Measurements from ENCODE around the gene TMX1.

Gene TMX1

GRCh38 chr14:51261151-51261550, 21.1 kb downstream of the TMX1 start:
- H3K27me3 ChIP-seq (replicated peaks; ENCODE audit: control insufficient read depth, insufficient read depth, low read length, poor library complexity, severe bottlenecking) = no peaks in the 10 kb centered on the region
- no peaks in the 10 kb centered on the region for H3K9me3 ChIP-seq (ENCODE audit: control insufficient read depth, low read length)
- DNase-seq = no peak
- H3K36me3 ChIP-seq (ENCODE audit: control insufficient read depth, insufficient read depth, low read length) = no peaks in the 10 kb centered on the region
- H3K4me3 ChIP-seq (ENCODE audit: insufficient read depth, low read depth, low read length, poor library complexity, severe bottlenecking) = no peak overlapping the region
- H3K4me1 ChIP-seq (ENCODE audit: control insufficient read depth, insufficient read depth, low read length, poor library complexity, severe bottlenecking) = no peaks in the 10 kb centered on the region
- no peak overlapping the region for H3K27ac ChIP-seq (ENCODE audit: insufficient read depth, low read length, poor library complexity, severe bottlenecking)

GRCh38 chr14:51262868-51263267, 22.8 kb downstream of the TMX1 start:
- H3K27me3 ChIP-seq (replicated peaks; ENCODE audit: control insufficient read depth, insufficient read depth, low read length, poor library complexity, severe bottlenecking) = no peaks in the 10 kb centered on the region
- H3K4me1 ChIP-seq (ENCODE audit: control insufficient read depth, insufficient read depth, low read length, poor library complexity, severe bottlenecking) = no peaks in the 10 kb centered on the region
- H3K9me3 ChIP-seq (ENCODE audit: control insufficient read depth, low read length) = no peaks in the 10 kb centered on the region
- H3K36me3 ChIP-seq (ENCODE audit: control insufficient read depth, insufficient read depth, low read length) = no peaks in the 10 kb centered on the region
- H3K4me3 ChIP-seq (ENCODE audit: insufficient read depth, low read depth, low read length, poor library complexity, severe bottlenecking) = no peak overlapping the region
- no peak overlapping the region for H3K27ac ChIP-seq (ENCODE audit: insufficient read depth, low read length, poor library complexity, severe bottlenecking)
- no peak for DNase-seq

DNA sequence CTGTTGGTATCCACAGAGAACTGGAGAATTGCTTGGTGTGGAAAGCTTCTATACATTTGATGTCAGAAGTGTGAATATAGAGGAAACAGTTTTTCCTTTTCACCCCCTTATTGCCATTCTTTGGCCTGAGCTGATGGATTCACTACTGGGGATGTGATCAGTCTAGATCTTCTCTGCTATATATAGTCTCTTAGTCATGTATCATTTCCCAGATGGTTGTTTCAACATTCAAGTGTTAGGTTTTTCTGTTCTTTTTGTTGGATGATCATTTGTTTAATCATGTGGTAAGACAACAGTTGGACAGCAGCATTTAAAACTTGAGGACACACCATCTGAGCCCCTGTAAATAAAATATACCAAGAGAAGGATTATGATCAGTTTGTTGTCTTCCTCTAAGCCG, 29.6 kb downstream of the TMX1 start:
- H3K27ac ChIP-seq (ENCODE audit: insufficient read depth, low read length, poor library complexity, severe bottlenecking) = no peak overlapping the region
- DNase-seq = no peak
- H3K36me3 ChIP-seq (ENCODE audit: control insufficient read depth, insufficient read depth, low read length) = no peaks in the 10 kb centered on the region
- no peak overlapping the region for H3K4me3 ChIP-seq (ENCODE audit: insufficient read depth, low read depth, low read length, poor library complexity, severe bottlenecking)
- no peaks in the 10 kb centered on the region for H3K4me1 ChIP-seq (ENCODE audit: control insufficient read depth, insufficient read depth, low read length, poor library complexity, severe bottlenecking)
- H3K9me3 ChIP-seq (ENCODE audit: control insufficient read depth, low read length) = no peaks in the 10 kb centered on the region
- H3K27me3 ChIP-seq (replicated peaks; ENCODE audit: control insufficient read depth, insufficient read depth, low read length, poor library complexity, severe bottlenecking) = no peaks in the 10 kb centered on the region

DNA sequence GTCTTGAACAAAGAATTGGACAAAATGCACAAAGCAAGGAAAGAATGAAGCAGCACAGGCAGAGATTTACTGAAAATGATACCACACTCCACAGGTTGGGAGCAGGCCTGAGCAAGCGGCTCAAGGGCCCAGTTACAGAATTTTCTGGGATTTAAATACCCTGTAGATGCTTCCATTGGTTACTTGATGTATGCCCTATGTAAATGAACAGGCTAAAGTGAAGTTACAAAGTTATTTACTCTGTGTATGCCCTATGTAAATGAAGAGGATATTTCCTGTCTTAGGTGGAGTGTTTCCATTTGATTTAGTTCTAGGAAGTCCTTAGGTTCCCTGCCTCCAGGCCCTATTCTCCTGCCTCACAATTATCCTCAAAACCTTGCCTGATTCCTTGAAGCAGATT, 36.6 kb downstream of the TMX1 start:
- Histone ChIP-seq H3K27ac (ENCODE audit: insufficient read depth, low read length, poor library complexity, severe bottlenecking) (no peak overlapping the region), H3K4me1 (ENCODE audit: control insufficient read depth, insufficient read depth, low read length, poor library complexity, severe bottlenecking) (no peaks in the 10 kb centered on the region), H3K9me3 (ENCODE audit: control insufficient read depth, low read length) (no peaks in the 10 kb centered on the region), H3K4me3 (ENCODE audit: insufficient read depth, low read depth, low read length, poor library complexity, severe bottlenecking) (no peak overlapping the region), H3K27me3 (replicated peaks; ENCODE audit: control insufficient read depth, insufficient read depth, low read length, poor library complexity, severe bottlenecking) (no peaks in the 10 kb centered on the region), H3K36me3 (ENCODE audit: control insufficient read depth, insufficient read depth, low read length) (no peaks in the 10 kb centered on the region)
- DNase-seq = no peak

DNA sequence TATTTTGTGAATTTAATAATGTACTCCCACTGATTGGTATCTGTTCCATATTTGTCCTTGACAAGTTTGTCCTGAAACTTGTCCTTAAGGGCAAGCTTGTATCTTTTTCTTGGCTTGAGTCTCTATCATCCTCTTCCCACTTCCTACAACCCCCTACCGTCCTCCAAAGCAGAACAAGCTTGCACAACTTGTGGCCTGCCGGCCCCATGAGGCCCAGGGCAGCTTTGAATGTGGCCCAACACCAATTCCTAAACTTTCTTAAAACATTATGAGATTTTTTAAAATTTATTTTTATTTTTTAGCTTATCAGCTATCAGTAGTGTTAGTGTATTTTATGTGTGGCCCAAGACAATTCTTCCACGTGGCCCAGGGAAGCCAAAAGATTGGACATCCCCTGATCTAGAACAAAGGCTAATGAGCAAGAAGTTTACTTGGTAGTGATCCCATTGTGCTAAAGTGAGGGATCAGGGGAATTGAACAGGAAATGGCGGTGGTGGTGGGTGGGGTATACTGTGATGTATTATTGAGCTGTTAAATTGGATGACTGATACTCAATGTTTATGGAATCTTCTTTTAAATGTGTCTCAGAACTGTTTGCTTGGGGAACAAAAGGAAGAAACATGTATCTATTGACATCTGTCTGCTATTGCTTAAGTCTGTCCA, 37.8 kb downstream of the TMX1 start:
- DNase-seq = no peak
- Histone ChIP-seq H3K27me3 (replicated peaks; ENCODE audit: control insufficient read depth, insufficient read depth, low read length, poor library complexity, severe bottlenecking) (no peaks in the 10 kb centered on the region), H3K9me3 (ENCODE audit: control insufficient read depth, low read length) (no peaks in the 10 kb centered on the region), H3K36me3 (ENCODE audit: control insufficient read depth, insufficient read depth, low read length) (no peaks in the 10 kb centered on the region), H3K4me3 (ENCODE audit: insufficient read depth, low read depth, low read length, poor library complexity, severe bottlenecking) (no peak overlapping the region), H3K27ac (ENCODE audit: insufficient read depth, low read length, poor library complexity, severe bottlenecking) (no peak overlapping the region), H3K4me1 (ENCODE audit: control insufficient read depth, insufficient read depth, low read length, poor library complexity, severe bottlenecking) (no peaks in the 10 kb centered on the region)

- Histone ChIP-seq H3K27ac (ENCODE audit: insufficient read depth, low read length, poor library complexity, severe bottlenecking) (no peak overlapping the region), H3K36me3 (ENCODE audit: control insufficient read depth, insufficient read depth, low read length) (no peaks in the 10 kb centered on the region), H3K4me3 (ENCODE audit: insufficient read depth, low read depth, low read length, poor library complexity, severe bottlenecking) (no peak overlapping the region), H3K9me3 (ENCODE audit: control insufficient read depth, low read length) (no peaks in the 10 kb centered on the region), H3K4me1 (ENCODE audit: control insufficient read depth, insufficient read depth, low read length, poor library complexity, severe bottlenecking) (no peaks in the 10 kb centered on the region), H3K27me3 (replicated peaks; ENCODE audit: control insufficient read depth, insufficient read depth, low read length, poor library complexity, severe bottlenecking) (no peaks in the 10 kb centered on the region)
- DNase-seq = no peak
These were observed 42.5 kb downstream of the TMX1 start for GRCh38 chr14:51282517-51282916.

- no peak overlapping the region for H3K4me3 ChIP-seq (ENCODE audit: insufficient read depth, low read depth, low read length, poor library complexity, severe bottlenecking)
- no peaks in the 10 kb centered on the region for H3K4me1 ChIP-seq (ENCODE audit: control insufficient read depth, insufficient read depth, low read length, poor library complexity, severe bottlenecking)
- H3K36me3 ChIP-seq (ENCODE audit: control insufficient read depth, insufficient read depth, low read length) = no peaks in the 10 kb centered on the region
- no peak overlapping the region for H3K27ac ChIP-seq (ENCODE audit: insufficient read depth, low read length, poor library complexity, severe bottlenecking)
- DNase-seq = no peak
- H3K27me3 ChIP-seq (replicated peaks; ENCODE audit: control insufficient read depth, insufficient read depth, low read length, poor library complexity, severe bottlenecking) = no peaks in the 10 kb centered on the region
- H3K9me3 ChIP-seq (ENCODE audit: control insufficient read depth, low read length) = no peaks in the 10 kb centered on the region
These were observed 43.5 kb downstream of the TMX1 start for GRCh38 chr14:51283402-51284085.

GRCh38 chr14:51284241-51284640, 44.2 kb downstream of the TMX1 start:
- no peaks in the 10 kb centered on the region for H3K27me3 ChIP-seq (replicated peaks; ENCODE audit: control insufficient read depth, insufficient read depth, low read length, poor library complexity, severe bottlenecking)
- no peaks in the 10 kb centered on the region for H3K36me3 ChIP-seq (ENCODE audit: control insufficient read depth, insufficient read depth, low read length)
- H3K4me3 ChIP-seq (ENCODE audit: insufficient read depth, low read depth, low read length, poor library complexity, severe bottlenecking) = no peak overlapping the region
- DNase-seq = no peak
- H3K9me3 ChIP-seq (ENCODE audit: control insufficient read depth, low read length) = no peaks in the 10 kb centered on the region
- H3K27ac ChIP-seq (ENCODE audit: insufficient read depth, low read length, poor library complexity, severe bottlenecking) = no peak overlapping the region
- no peaks in the 10 kb centered on the region for H3K4me1 ChIP-seq (ENCODE audit: control insufficient read depth, insufficient read depth, low read length, poor library complexity, severe bottlenecking)

DNA sequence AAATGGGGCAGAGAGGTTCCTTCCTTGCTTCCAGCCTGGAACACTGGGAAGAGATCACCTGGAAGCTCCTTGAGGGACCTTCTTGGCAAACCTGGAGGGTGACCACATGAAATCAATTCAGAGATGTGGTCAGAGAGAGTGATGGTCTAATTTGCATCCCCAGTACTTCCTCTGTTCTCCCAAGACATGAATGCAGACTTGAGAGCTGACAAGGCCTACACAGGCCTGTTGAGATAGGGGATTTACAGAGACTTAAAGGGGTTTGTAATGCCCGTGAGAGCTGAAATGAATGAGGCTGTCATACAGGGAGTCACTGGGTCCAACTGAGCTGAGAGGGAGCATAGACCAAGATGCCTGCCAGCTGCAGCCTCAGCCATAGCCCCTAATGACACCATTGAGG, 45.1 kb downstream of the TMX1 start:
- H3K4me1 ChIP-seq (ENCODE audit: control insufficient read depth, insufficient read depth, low read length, poor library complexity, severe bottlenecking) = no peaks in the 10 kb centered on the region
- no peaks in the 10 kb centered on the region for H3K36me3 ChIP-seq (ENCODE audit: control insufficient read depth, insufficient read depth, low read length)
- H3K4me3 ChIP-seq (ENCODE audit: insufficient read depth, low read depth, low read length, poor library complexity, severe bottlenecking) = no peak overlapping the region
- no peak for DNase-seq
- H3K9me3 ChIP-seq (ENCODE audit: control insufficient read depth, low read length) = no peaks in the 10 kb centered on the region
- no peaks in the 10 kb centered on the region for H3K27me3 ChIP-seq (replicated peaks; ENCODE audit: control insufficient read depth, insufficient read depth, low read length, poor library complexity, severe bottlenecking)
- no peak overlapping the region for H3K27ac ChIP-seq (ENCODE audit: insufficient read depth, low read length, poor library complexity, severe bottlenecking)

DNA sequence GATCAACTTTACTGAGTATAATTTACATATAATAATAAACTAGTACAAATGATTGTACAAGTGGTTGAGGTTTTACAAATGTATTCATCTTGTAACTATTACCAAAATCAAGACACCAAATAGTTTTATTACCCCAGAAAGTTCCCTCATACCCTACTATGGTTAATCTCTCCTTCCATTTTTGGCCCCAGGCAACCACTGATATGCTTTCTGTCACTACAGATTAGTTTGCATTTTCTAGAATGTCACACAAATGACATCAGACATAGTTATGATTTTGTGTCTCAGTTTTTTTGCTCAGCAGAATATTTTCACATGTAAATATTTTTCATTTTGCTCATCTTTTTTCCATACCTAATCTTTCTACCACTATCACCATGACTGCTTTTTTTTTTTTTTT, 49.1 kb downstream of the TMX1 start:
- Histone ChIP-seq H3K4me3 (ENCODE audit: insufficient read depth, low read depth, low read length, poor library complexity, severe bottlenecking) (no peak overlapping the region), H3K27me3 (replicated peaks; ENCODE audit: control insufficient read depth, insufficient read depth, low read length, poor library complexity, severe bottlenecking) (no peaks in the 10 kb centered on the region), H3K36me3 (ENCODE audit: control insufficient read depth, insufficient read depth, low read length) (no peaks in the 10 kb centered on the region), H3K27ac (ENCODE audit: insufficient read depth, low read length, poor library complexity, severe bottlenecking) (no peak overlapping the region), H3K9me3 (ENCODE audit: control insufficient read depth, low read length) (no peaks in the 10 kb centered on the region), H3K4me1 (ENCODE audit: control insufficient read depth, insufficient read depth, low read length, poor library complexity, severe bottlenecking) (no peaks in the 10 kb centered on the region)
- no peak for DNase-seq

All from effector memory CD4-positive, alpha-beta T cell (primary cell).